ENCODE measurements around the gene SLC8A1. TPM values are rescaled to one million over a fixed set of nuclear protein-coding genes. Genes with fewer than 3 reads are reported as not detected.

Gene SLC8A1
- total RNA-seq, 3 donors from 2014 or later, result 6.0 to 164 (median 17.0) TPM

- no peaks in the 10 kb centered on the region for H3K4me1 ChIP-seq (ENCODE audit: low read depth)
- no peak for TF ChIP-seq CTCF (IDR thresholded peaks at IDR 0.05)
- no peaks in the 10 kb centered on the region for H3K9me3 ChIP-seq
- H3K4me3 ChIP-seq, result no peak overlapping the region
- intact Hi-C loops (cut with DNase I, micrococcal nuclease), result no loop called here
- no peak for DNase-seq
- no peaks in the 10 kb centered on the region for H3K36me3 ChIP-seq (ENCODE audit: low read depth)
- ATAC-seq, result no peak
These were observed 46.4 kb downstream of the SLC8A1 start for GRCh38 chr2:40405465-40405864.

GRCh38 chr2:40404517-40404916 is 47.4 kb downstream of the SLC8A1 start:
- DNase-seq, result no peak
- TF ChIP-seq CTCF (IDR thresholded peaks at IDR 0.05), result no peak
- Histone ChIP-seq H3K9me3 (no peaks in the 10 kb centered on the region), H3K4me3 (no peak overlapping the region), H3K4me1 (ENCODE audit: low read depth) (no peaks in the 10 kb centered on the region), H3K36me3 (ENCODE audit: low read depth) (no peaks in the 10 kb centered on the region)
- intact Hi-C loops (cut with DNase I, micrococcal nuclease), result no loop called here
- ATAC-seq, result no peak

GRCh38 chr2:40403233-40403836 is 48.6 kb downstream of the SLC8A1 start:
- DNase-seq, result no peak
- H3K9me3 ChIP-seq, result no peaks in the 10 kb centered on the region
- H3K36me3 ChIP-seq (ENCODE audit: low read depth), result no peaks in the 10 kb centered on the region
- ATAC-seq, result no peak
- TF ChIP-seq CTCF (IDR thresholded peaks at IDR 0.05), result no peak
- H3K4me1 ChIP-seq (ENCODE audit: low read depth), result no peaks in the 10 kb centered on the region
- no peak overlapping the region for H3K4me3 ChIP-seq
- intact Hi-C loops (cut with DNase I, micrococcal nuclease), result no loop called here

GRCh38 chr2:40401896-40402295 is 50.0 kb downstream of the SLC8A1 start:
- Histone ChIP-seq H3K36me3 (ENCODE audit: low read depth) (no peaks in the 10 kb centered on the region), H3K4me1 (ENCODE audit: low read depth) (no peaks in the 10 kb centered on the region), H3K4me3 (no peak overlapping the region), H3K9me3 (no peaks in the 10 kb centered on the region)
- ATAC-seq (no peak), DNase-seq (no peak)
- no peak for TF ChIP-seq CTCF (IDR thresholded peaks at IDR 0.05)
- intact Hi-C loops (cut with DNase I, micrococcal nuclease), result no loop called here

GRCh38 chr2:40400336-40400953 is 51.4 kb downstream of the SLC8A1 start:
- ATAC-seq, result no peak
- Histone ChIP-seq H3K4me3 (no peak overlapping the region), H3K9me3 (no peaks in the 10 kb centered on the region), H3K4me1 (ENCODE audit: low read depth) (no peaks in the 10 kb centered on the region), H3K36me3 (ENCODE audit: low read depth) (no peaks in the 10 kb centered on the region)
- no peak for DNase-seq
- intact Hi-C loops (cut with DNase I, micrococcal nuclease), result no loop called here
- TF ChIP-seq CTCF (IDR thresholded peaks at IDR 0.05), result no peak
